ENCODE results near the gene CCDC61.

CCDC61 gene

GRCh38 chr19:46017095-46017429 lies 21.8 kb downstream of the CCDC61 start:
- no peak for DNase-seq

- no peak for DNase-seq
These were observed 22.8 kb downstream of the CCDC61 start for GRCh38 chr19:46017874-46018675.

GRCh38 chr19:46018729-46019251 lies 23.5 kb downstream of the CCDC61 start:
- DNase-seq: no peak

GRCh38 chr19:46019270-46019669 lies 24.0 kb downstream of the CCDC61 start:
- DNase-seq: peak; percentile 33

GRCh38 chr19:46020819-46021125 lies 25.5 kb downstream of the CCDC61 start:
- no peak for DNase-seq

- DNase-seq: peak; percentile 56
These were observed 26.3 kb downstream of the CCDC61 start for GRCh38 chr19:46021531-46022041.

GRCh38 chr19:46022061-46022430 lies 26.8 kb downstream of the CCDC61 start:
- no peak for DNase-seq

GRCh38 chr19:46022431-46023310 lies 27.4 kb downstream of the CCDC61 start, which contains the start of gene PGLYRP1:
PGLYRP1 (minus strand) TSS chr19:46023053; CDS start chr19:46023021, 32 bp downstream.
- DNase-seq: no peak

GRCh38 chr19:46023311-46023779 lies 28.1 kb downstream of the CCDC61 start:
- DNase-seq: no peak

- no peak for DNase-seq
These were observed 30.6 kb downstream of the CCDC61 start for GRCh38 chr19:46025835-46026234.

GRCh38 chr19:46030812-46031550 lies 35.7 kb downstream of the CCDC61 start:
- no peak for DNase-seq

GRCh38 chr19:46031781-46032596 lies 36.7 kb downstream of the CCDC61 start:
- DNase-seq: no peak

- DNase-seq: no peak
These were observed 37.3 kb downstream of the CCDC61 start for GRCh38 chr19:46032597-46033025.

GRCh38 chr19:46033401-46033800 lies 38.1 kb downstream of the CCDC61 start:
- no peak for DNase-seq

GRCh38 chr19:46035546-46035945 lies 40.3 kb downstream of the CCDC61 start:
- no peak for DNase-seq

- no peak for DNase-seq
These were observed 40.9 kb downstream of the CCDC61 start for GRCh38 chr19:46035986-46036743.

GRCh38 chr19:46036744-46037128 lies 41.5 kb downstream of the CCDC61 start:
- no peak for DNase-seq

- DNase-seq: no peak
These were observed 44.9 kb downstream of the CCDC61 start for GRCh38 chr19:46040125-46040524.

GRCh38 chr19:46040952-46041500 lies 45.8 kb downstream of the CCDC61 start, which contains the start of gene IGFL4:
IGFL4 (minus strand) TSS chr19:46041002; CDS start chr19:46040962, 40 bp downstream.
- no peak for DNase-seq

GRCh38 chr19:46042252-46042883 lies 47.1 kb downstream of the CCDC61 start:
- DNase-seq: no peak

Data from activated effector memory CD4-positive, alpha-beta T cell treated with anti-CD3 and anti-CD28 coated beads, Interleukin-2, amount 50 U/mL, for 16 hours (primary cell).